IPS-NIHi11 (cell line): ENCODE measurements around the gene CALR3.
A peak's percentile ranks its signal among the peaks of the same experiment; 100 is the strongest.
"Not testable (repeated sequence)": the region's sequence is repeated elsewhere in the genome, so short reads cannot be mapped to it uniquely, and the experiment has no call there.

Experiments
- DNase-seq: peaks from one replicate; pipeline ENCODE4 v3.0.0; 2012; ENCODE audit warnings: mixed read lengths, low spot score

Gene CALR3

GRCh38 chr19:16497042-16497441, 1.1 kb upstream of the CALR3 start:
- DNase-seq: no peak

DNA sequence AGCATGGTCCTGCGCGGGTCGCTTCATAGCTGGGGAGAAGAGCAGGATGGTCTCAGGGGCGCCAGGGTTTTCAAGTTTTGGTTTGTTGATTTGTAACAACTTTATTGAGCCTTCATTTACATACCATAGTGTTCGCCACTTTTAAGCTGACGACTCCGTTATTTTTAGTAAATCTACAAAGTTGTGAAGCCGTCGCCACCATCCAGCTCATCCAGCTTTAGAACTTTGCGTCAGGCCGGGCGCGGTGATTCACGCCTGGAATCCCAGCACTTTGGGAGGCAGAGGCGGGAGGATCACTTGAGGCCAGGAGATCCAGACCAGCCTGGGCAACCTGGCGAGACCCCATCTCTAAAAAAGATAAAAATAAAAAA, 631 bp upstream of the CALR3 start:
- DNase-seq: no peak

DNA sequence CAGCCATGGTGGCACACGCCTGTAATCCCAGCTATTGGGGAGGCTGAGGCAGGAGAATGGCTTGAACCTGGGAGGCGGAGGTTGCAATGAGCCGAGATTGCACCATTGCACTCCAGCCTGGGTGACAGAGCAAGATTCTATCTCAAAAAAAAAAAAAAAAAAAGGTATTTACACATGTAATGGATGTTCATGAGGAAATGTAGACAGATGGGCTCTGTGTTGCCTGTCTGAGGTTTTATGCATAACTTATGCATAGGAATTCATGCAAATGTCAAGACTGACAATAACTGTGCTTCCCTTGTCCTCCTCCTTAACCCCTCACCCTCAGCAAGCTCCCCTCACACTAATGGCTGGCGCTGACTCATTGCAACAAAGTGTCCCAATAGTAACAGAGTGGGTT, 9.5 kb downstream of the CALR3 start:
- DNase-seq: not testable (repeated sequence)

DNA sequence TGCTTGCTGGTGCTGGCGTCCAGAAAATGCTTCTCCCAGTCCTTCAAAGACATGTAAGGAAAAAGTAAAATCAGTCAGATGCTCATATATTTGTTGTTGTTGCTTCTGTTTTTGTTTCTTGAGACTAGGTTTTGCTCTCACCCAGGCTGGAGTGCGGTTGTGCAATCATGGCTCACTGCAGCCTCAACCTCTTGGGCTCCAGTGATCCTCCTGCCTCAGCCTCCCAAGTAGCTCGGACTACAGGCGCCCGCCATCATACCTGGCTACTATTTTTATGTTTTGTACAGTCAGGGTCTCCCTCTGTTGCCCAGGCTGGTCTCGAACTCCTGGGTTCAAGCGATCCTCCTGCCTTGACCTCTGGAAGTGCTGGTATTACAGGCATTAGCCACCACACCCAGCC, 13.2 kb downstream of the CALR3 start:
- no peak for DNase-seq

GRCh38 chr19:16477311-16477710, 18.7 kb downstream of the CALR3 start:
- no peak for DNase-seq

DNA sequence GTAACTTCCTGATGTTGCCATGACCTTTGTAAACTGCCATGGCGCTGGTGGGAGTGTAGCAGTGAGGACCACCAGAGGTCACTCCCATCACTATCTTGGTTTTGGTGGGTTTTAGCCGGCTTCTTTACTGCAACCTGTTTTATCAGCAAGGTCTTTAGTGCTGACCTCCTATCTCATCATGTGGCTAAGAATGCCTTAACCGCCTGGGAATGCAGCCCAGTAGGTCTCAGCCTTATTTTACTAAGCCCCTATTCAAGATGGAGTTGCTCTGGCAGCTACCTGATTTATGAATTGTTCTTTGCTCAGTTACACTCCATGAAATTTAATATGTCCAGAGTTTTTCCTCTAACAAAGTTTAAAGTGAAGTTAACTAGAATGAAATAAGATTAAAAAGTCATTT, 19.6 kb downstream of the CALR3 start:
- no peak for DNase-seq

DNA sequence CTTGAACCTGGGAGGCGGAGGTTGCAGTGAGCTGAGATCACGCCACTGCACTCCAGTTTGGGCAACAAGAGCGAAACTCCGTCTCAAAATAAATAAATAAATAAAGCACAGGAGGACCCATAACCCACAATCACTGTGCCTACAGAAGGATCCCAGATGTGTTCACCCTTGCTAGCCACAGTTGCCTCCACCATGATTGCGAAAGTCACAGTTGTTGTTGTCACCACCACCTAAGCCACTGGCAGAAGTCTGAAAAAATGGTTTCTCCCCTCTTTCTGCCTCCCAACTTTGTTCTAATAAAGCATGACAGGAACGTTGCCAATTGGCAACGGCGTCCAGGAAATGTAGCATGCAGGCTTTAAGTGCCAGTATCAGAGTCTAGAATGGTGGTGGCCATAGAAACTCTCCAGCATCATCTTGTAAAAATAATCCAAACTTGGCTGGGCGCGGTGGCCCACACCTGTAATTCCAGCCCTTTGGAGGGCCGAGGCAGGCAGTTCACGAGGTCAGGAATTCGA, 22.0 kb downstream of the CALR3 start:
- DNase-seq: no peak

GRCh38 chr19:16472992-16473391, 23.0 kb downstream of the CALR3 start:
- DNase-seq: no peak

DNA sequence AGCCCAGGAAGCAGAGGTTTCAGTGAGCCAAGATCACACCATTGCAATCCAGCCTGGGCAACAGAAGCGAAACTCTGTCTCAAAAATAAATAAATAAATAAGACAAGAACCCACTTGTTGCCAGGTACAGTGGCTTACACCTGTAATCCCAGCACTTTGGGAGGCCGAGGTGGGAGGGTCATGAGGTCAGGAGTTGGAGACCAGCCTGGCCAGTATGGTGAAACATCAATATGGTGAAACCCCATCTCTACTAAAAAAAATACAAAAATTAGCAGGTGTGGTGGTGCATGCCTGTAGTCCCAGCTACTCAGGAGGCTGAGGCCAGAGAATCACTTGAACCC, 23.4 kb downstream of the CALR3 start:
- not testable (repeated sequence) for DNase-seq

GRCh38 chr19:16470911-16471811, 24.8 kb downstream of the CALR3 start:
- peak; percentile 58 for DNase-seq

DNA sequence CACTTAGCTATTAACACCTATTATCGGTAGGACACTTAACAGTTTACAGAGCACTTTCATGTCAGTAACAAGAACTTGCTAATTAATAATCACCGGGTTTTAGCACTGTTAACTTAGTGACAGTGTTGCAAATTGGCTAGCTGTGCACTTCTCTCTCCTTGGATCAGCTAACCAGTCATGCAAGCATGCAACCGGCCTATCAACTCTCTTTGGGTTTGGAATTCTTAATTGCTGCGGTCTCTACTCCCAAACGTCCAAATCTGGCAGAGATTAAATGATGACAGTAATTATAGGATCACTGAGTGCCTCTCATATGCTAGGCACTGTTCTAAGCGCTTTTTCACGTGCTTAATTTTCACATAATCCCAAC, 25.4 kb downstream of the CALR3 start:
- no peak for DNase-seq

DNA sequence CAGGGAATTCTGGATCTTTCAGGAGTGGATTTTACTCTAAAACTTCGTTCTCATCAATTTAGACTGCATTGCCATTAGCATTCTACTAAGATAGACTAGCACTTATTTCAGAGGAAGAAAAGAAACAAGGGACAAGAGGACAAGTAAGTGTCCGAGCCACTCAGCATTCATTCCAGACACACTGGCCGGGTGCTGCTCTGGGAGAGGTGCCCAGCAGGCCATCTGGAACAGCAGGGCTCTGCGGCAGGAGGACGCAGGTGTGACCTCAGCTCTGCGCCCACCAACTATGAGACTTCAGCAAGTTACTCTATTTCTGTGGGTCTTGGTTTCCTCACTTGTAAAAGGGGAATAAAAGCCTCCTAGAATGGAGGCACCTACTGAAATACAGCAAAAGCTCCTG, 28.4 kb downstream of the CALR3 start:
- no peak for DNase-seq

DNA sequence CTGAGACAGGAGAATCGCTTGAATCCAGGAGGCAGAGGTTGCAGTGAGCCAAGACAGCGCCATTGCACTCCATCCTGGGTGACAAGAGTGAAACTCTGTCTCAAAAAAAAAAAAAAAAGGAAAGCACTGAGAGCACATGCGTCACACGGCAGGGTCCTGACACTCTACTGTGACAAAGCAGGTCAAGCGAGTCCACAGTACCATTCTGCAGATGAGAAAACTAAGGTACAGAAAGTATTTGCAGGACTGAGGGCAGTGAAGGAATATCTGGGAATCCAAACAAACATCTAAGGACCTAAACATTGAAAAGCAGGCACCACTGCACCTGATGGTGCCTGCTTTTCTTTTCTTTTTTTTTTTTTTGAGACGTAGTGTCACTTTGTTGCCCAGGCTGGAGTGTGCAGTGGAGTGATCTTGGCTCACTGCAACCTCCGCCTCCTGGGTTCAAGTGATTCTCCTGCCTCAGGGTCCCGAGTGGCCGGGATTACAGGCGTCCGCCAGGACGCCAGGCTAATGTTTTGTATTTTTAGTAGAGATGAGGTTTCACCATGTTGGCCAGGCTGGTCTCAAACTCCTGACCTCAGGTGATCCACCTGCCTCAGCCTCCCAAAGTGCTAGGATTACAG, 29.1 kb downstream of the CALR3 start:
- DNase-seq: not testable (repeated sequence)

DNA sequence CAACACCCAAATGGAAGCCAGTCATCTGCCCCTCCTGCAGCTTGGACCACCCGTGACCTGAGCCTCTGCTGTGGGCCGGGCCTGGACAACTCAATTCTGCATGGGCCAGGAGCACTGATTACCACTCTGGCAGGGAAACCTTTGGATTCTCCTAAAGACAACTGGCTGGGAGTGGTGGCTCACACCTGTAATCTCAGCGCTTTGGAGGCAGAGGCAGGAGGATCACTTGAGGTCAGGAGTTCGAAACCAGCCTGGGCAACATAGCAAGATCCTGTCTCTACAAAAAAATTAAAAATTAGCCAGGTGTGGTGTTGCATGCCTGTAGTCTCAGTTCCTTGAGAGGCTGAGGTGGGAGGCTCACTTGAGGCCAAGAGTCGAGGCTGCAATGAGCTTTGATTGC, 30.7 kb downstream of the CALR3 start:
- no peak for DNase-seq

GRCh38 chr19:16463991-16464575, 31.9 kb downstream of the CALR3 start:
- no peak for DNase-seq

DNA sequence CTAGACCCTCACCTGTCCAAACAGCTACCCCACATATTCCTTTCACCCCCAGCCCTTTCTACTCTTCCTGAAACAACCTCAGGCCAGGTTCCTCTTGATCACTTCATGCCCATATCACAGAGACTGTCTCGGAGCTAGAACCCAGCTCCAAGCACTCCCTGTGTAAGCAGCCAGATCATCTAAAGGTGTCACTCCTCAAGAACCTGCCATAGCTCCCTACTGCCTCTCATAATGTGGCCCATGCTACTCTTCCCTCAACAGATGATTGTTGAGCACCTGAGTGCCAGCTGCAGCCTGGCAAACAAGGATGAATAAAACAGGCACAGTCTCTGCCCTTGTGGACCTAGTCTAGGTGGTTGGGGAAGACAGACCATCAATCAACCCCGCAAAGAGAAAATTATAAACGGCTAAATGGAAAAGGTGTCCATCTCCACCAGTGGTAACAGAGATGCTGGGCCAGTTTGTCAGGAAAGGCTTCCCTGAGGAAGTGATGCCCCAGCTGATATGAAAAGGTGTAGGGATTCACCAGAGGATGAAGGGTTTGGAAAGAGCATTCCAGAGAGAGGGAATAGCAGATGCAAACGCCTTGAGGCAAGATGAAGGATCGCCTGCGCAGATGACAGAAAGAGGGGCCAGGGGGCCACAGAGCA, 32.5 kb downstream of the CALR3 start:
- no peak for DNase-seq

- no peak for DNase-seq
Observed at GRCh38 chr19:16462757-16463250, 33.2 kb downstream of the CALR3 start.

- DNase-seq: no peak
Observed at GRCh38 chr19:16461630-16462051, 34.3 kb downstream of the CALR3 start.

DNA sequence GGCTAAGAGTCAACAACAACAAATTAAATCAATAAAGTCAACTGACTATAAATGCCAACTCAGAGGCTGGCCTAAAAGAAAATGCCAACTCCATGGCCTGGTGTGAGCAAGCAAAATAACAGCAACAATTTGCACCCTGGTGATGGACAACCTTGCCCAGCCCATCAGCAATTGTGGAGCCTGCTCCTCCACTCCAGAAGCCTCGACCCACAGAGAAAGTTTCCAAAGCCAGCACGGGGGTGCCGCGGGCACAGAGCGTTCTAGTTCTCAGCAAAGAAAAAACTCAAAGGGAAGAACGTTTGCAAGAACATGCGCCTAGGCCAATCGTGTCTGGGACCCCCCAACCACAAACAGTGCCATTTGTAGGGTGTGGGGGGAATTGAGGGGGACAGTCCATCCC, 35.5 kb downstream of the CALR3 start:
- no peak for DNase-seq

DNA sequence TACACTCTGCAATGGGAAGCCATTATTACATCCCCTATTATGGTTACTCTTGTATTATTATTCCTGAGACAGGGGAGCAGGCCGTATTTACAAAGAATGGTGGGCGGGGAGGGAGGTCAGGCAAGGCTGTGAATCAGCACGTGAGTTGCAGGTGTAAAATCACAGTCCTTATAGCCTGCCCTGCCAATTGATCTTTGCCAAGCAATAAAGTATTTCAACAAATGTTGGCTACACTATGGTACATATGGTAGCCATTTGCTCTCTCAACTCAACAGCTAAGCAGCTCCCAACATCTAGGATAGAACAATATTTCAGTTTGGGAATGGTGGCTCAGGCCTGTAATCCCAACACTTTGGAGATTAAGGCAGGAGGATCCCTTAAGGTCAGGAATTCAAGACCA, 36.3 kb downstream of the CALR3 start:
- DNase-seq: no peak

DNA sequence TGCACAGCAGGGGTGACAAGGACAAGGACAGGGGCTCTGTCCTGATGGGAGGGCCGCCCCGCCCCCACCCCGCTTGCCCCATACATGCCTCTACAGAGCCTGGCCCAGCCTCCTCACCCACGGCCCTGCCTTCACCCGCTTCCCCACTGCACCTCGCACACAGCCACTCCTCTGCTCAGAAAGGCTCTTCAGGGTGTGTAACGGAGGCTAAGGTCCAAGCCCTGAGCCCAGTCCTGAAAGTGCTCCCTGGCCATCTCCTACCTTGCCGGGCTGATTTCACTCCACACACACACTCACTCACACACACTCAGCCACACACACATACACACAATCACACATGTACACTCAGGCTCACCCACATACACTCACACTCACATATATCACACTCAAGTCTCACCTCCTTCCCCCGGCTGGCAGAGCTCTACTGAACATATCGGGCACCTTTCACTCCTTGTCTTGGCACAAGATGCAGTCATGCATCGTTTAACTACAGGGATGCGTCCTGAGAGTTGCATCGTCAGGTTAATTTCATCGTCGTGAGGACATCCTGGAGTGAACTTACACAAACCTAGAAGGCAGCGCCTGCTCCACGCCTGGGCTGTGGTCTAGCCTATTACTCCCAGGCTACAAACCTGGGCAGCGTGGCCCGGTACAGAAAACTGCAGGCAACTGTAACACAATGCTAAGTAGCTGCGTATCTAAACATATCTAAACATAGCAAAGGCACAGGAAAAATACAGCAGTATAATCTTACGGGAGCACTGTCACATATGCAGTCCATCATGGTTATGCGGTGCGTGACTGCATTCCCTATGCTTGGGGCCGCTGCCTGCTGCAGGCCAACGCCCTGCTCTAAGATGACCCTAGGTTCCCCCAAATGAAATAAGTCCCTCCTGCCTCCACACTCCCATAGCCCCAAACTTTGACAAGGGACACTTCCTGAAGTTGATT, 37.3 kb downstream of the CALR3 start:
- DNase-seq: no peak
